Prostate gland (tissue), 2 donors: ENCODE results near the gene ZNF160.
A peak's percentile ranks its signal among the peaks of the same experiment; 100 is the strongest.
"Not testable (repeated sequence)": the region's sequence is repeated elsewhere in the genome, so short reads cannot be mapped to it uniquely, and the experiment has no call there.

Experiments used
- CTCF ChIP-seq, 4 experiments: fragments of 200-600 bp in 2 of 4; fragments of 450-650 bp in 2 of 4; sonication (generic) in 2 of 4; IDR thresholded peaks; 1 replicate in 3 of 4; 2 replicates in 1 of 4; pipeline ENCODE4 v1.5.1; 2016 to 2019; ENCODE audit warnings: antibody characterized with exemption in 4 of 4, mild to moderate bottlenecking in 2 of 4, moderate library complexity in 2 of 4
- POLR2AphosphoS5 ChIP-seq: sonication (generic); formaldehyde crosslinking; IDR thresholded peaks from one replicate; pipeline ENCODE4 v1.6.1; 2017; ENCODE audit warnings: antibody characterized with exemption

GRCh38 chr19:53028306-53028705 is 74.9 kb downstream of the ZNF160 start:
- TF ChIP-seq CTCF (IDR thresholded peaks at IDR 0.05) = not testable (repeated sequence)
- TF ChIP-seq POLR2AphosphoS5 = peak; percentile 7
